ENCODE measurements around the gene ITGB6. TPM values are rescaled to one million over a fixed set of nuclear protein-coding genes. Genes with fewer than 3 reads are reported as not detected.
"Not testable (repeated sequence)": the region's sequence is repeated elsewhere in the genome, so short reads cannot be mapped to it uniquely, and the experiment has no call there.

The ITGB6 gene
- total RNA-seq, 4 donors from 2014 or later = 0.59 to 1.5 TPM; not detected in 2

- intact Hi-C loops (cut with DNase I; ENCODE audit: low total_unique reads) = no loop called here
- no peaks in the 10 kb centered on the region for H3K9me3 ChIP-seq
- H3K36me3 ChIP-seq = no peaks in the 10 kb centered on the region
- no peaks in the 10 kb centered on the region for H3K4me1 ChIP-seq
- TF ChIP-seq POLR2A (IDR thresholded peaks at IDR 0.05) (no peak), CTCF (IDR thresholded peaks at IDR 0.05) (no peak)
- DNase-seq = no peak
- H3K27me3 ChIP-seq = no peaks in the 10 kb centered on the region
- no peak overlapping the region for H3K27ac ChIP-seq
- no peak overlapping the region for H3K4me3 ChIP-seq
Observed at GRCh38 chr2:160126315-160126714, 73.8 kb downstream of the ITGB6 start.

GRCh38 chr2:160125828-160126227 lies 74.2 kb downstream of the ITGB6 start:
- intact Hi-C loops (cut with DNase I; ENCODE audit: low total_unique reads) = no loop called here
- no peak for DNase-seq

GRCh38 chr2:160125366-160125765 lies 74.7 kb downstream of the ITGB6 start:
- TF ChIP-seq POLR2A (IDR thresholded peaks at IDR 0.05) (no peak), CTCF (IDR thresholded peaks at IDR 0.05) (no peak)
- Histone ChIP-seq H3K36me3 (no peaks in the 10 kb centered on the region), H3K9me3 (no peaks in the 10 kb centered on the region), H3K27ac (no peak overlapping the region), H3K4me1 (no peaks in the 10 kb centered on the region), H3K27me3 (no peaks in the 10 kb centered on the region), H3K4me3 (no peak overlapping the region)
- intact Hi-C loops (cut with DNase I; ENCODE audit: low total_unique reads) = no loop called here
- no peak for DNase-seq

More at GRCh38 chr2:160125828-160126227, 74.2 kb downstream of the ITGB6 start:
- TF ChIP-seq POLR2A (IDR thresholded peaks at IDR 0.05) = no peak
- no peak for TF ChIP-seq CTCF (IDR thresholded peaks at IDR 0.05)
- Histone ChIP-seq H3K27ac (no peak overlapping the region), H3K4me3 (no peak overlapping the region), H3K36me3 (no peaks in the 10 kb centered on the region), H3K27me3 (no peaks in the 10 kb centered on the region), H3K9me3 (no peaks in the 10 kb centered on the region), H3K4me1 (no peaks in the 10 kb centered on the region)

GRCh38 chr2:160124571-160124970 lies 75.5 kb downstream of the ITGB6 start:
- Histone ChIP-seq H3K27me3 (no peaks in the 10 kb centered on the region), H3K27ac (no peak overlapping the region), H3K4me1 (no peaks in the 10 kb centered on the region), H3K9me3 (no peaks in the 10 kb centered on the region), H3K4me3 (no peak overlapping the region), H3K36me3 (no peaks in the 10 kb centered on the region)
- intact Hi-C loops (cut with DNase I; ENCODE audit: low total_unique reads) = no loop called here
- no peak for TF ChIP-seq CTCF (IDR thresholded peaks at IDR 0.05)
- no peak for TF ChIP-seq POLR2A (IDR thresholded peaks at IDR 0.05)
- no peak for DNase-seq

- H3K9me3 ChIP-seq; H3K4me3 ChIP-seq; H3K36me3 ChIP-seq; H3K4me1 ChIP-seq; H3K27me3 ChIP-seq; H3K27ac ChIP-seq; intact Hi-C loops (cut with DNase I; ENCODE audit: low total_unique reads); DNase-seq: not testable (repeated sequence)
Observed at GRCh38 chr2:160114721-160115120, 85.4 kb downstream of the ITGB6 start.

GRCh38 chr2:160114020-160114419 lies 86.1 kb downstream of the ITGB6 start:
- H3K27me3 ChIP-seq = no peaks in the 10 kb centered on the region
- no peaks in the 10 kb centered on the region for H3K9me3 ChIP-seq
- intact Hi-C loops (cut with DNase I; ENCODE audit: low total_unique reads) = no loop called here
- no peak overlapping the region for H3K4me3 ChIP-seq
- H3K4me1 ChIP-seq = no peaks in the 10 kb centered on the region
- H3K27ac ChIP-seq = no peak overlapping the region
- DNase-seq = no peak
- TF ChIP-seq CTCF (IDR thresholded peaks at IDR 0.05) (no peak), POLR2A (IDR thresholded peaks at IDR 0.05) (no peak)
- H3K36me3 ChIP-seq = no peaks in the 10 kb centered on the region

Data from uterus (tissue), 4 donors.